Raji (cell line): Measurements from ENCODE around the gene MCMBP.

Experiments
- POLR2A ChIP-seq: IDR thresholded peaks from 2 replicates; pipeline ENCODE4 v1.6.1; 2011; ENCODE audit warnings: low read depth, low read length, control low read depth; ENCODE audit not compliant: insufficient read depth

The MCMBP gene

GRCh38 chr10:119831656-119832055 is 41.0 kb downstream of the MCMBP start:
- TF ChIP-seq POLR2A: no peak

GRCh38 chr10:119830851-119831250 is 41.8 kb downstream of the MCMBP start:
- no peak for TF ChIP-seq POLR2A

GRCh38 chr10:119829429-119829828 is 43.2 kb downstream of the MCMBP start:
- TF ChIP-seq POLR2A: no peak

GRCh38 chr10:119827430-119827829 is 45.2 kb downstream of the MCMBP start:
- no peak for TF ChIP-seq POLR2A

GRCh38 chr10:119826771-119827170 is 45.9 kb downstream of the MCMBP start:
- no peak for TF ChIP-seq POLR2A

- TF ChIP-seq POLR2A: no peak
Observed at GRCh38 chr10:119824299-119824698, 48.3 kb downstream of the MCMBP start.

GRCh38 chr10:119821182-119821581 is 51.5 kb downstream of the MCMBP start:
- TF ChIP-seq POLR2A: no peak

- no peak for TF ChIP-seq POLR2A
Observed at GRCh38 chr10:119818889-119819270, 53.8 kb downstream of the MCMBP start.

GRCh38 chr10:119817991-119818888 is 54.4 kb downstream of the MCMBP start:
- no peak for TF ChIP-seq POLR2A

GRCh38 chr10:119815671-119816070 is 57.0 kb downstream of the MCMBP start:
- TF ChIP-seq POLR2A: no peak

GRCh38 chr10:119812684-119813083 is 60.0 kb downstream of the MCMBP start:
- TF ChIP-seq POLR2A: no peak

GRCh38 chr10:119811122-119811521 is 61.5 kb downstream of the MCMBP start:
- no peak for TF ChIP-seq POLR2A

GRCh38 chr10:119807960-119808697 is 64.5 kb downstream of the MCMBP start:
- TF ChIP-seq POLR2A: no peak

GRCh38 chr10:119806334-119807130 is 66.1 kb downstream of the MCMBP start:
- TF ChIP-seq POLR2A: no peak

- TF ChIP-seq POLR2A: no peak
Observed at GRCh38 chr10:119805702-119806230, 66.9 kb downstream of the MCMBP start.

GRCh38 chr10:119803264-119803663 is 69.4 kb downstream of the MCMBP start:
- no peak for TF ChIP-seq POLR2A
